Measurements from ENCODE around the gene UQCRQ.
"Not testable (repeated sequence)": the region's sequence is repeated elsewhere in the genome, so short reads cannot be mapped to it uniquely, and the experiment has no call there.

UQCRQ gene

DNA sequence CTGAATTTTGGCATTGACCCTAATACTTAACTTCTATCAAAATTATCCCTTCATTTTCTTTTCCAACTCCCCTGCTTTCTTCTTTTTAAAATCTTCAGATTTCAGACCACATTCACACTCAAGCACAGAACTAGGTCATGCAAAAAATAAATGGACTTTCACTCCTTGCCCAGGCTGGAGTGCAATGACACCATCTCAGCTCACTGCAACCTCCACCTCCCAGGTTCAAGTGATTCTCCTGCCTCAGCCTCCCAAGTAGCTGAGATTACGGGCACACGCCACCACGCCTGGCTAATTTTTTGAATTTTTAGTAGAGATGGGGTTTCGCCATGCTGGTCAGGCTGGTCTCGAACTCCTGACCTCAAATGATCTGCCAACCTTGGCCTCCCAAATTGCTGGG lies 11.4 kb upstream of the UQCRQ start:
- H3K9me3 ChIP-seq (ENCODE audit: control insufficient read depth, low read depth, low read length); H3K27me3 ChIP-seq (ENCODE audit: control insufficient read depth, insufficient read depth, low read length); H3K4me1 ChIP-seq (ENCODE audit: control insufficient read depth, low read depth, low read length); H3K4me3 ChIP-seq (ENCODE audit: low read length); H3K27ac ChIP-seq (ENCODE audit: low read length); H3K36me3 ChIP-seq (ENCODE audit: control insufficient read depth, low read depth, low read length); H3K9ac ChIP-seq (ENCODE audit: low read length): not testable (repeated sequence)

DNA sequence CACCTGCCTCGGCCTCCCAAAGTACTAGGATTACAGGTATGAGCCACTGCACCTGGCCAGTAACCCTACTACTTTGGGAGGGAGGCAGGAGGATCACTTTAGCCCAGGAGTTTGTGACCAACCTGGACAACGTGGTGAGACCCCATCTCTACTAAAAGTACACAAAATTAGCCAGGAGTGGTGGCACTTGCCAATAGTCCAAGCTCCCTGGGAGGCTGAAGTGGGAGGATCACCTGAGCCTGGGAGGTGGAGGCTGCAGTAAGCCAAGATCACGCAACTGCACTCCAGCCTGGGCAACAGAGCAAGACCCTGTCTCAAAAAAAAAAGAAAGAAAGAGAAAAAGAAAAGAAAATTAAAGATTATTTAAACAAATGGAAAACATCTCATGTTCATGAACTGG lies 10.4 kb upstream of the UQCRQ start:
- H3K27ac ChIP-seq (ENCODE audit: low read length): no peak overlapping the region
- no peak overlapping the region for H3K9ac ChIP-seq (ENCODE audit: low read length)
- no peaks in the 10 kb centered on the region for H3K36me3 ChIP-seq (ENCODE audit: control insufficient read depth, low read depth, low read length)
- H3K4me3 ChIP-seq (ENCODE audit: low read length): no peak overlapping the region
- no peaks in the 10 kb centered on the region for H3K27me3 ChIP-seq (ENCODE audit: control insufficient read depth, insufficient read depth, low read length)
- peaks cover 3% of the 10 kb centered on the region for H3K4me1 ChIP-seq (ENCODE audit: control insufficient read depth, low read depth, low read length)
- no peaks in the 10 kb centered on the region for H3K9me3 ChIP-seq (ENCODE audit: control insufficient read depth, low read depth, low read length)

DNA sequence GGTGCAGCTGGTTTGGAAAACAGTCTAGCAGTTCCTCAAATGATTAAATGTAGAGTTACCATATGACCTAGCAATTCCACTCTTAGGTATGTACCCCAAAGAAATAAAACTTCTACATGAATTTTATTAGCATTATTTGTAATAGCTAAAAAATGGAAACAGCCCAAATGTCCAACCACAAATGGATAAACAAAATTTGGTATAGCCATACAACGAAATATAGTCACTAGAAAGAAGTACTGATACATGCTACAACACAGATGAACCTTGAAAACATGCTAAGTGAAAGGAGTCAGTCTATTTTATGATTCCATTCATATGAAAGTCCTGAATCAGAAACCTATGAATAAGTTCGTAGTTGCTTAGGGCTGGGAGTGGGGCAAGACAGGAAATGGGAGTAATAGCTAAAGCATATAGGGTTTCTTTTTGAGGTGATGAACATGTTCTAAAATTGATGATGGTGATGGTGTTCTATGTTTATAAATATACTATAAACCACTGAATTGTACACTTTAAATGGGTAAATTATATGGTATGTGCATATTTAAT lies 6.5 kb upstream of the UQCRQ start:
- Histone ChIP-seq H3K9ac (ENCODE audit: low read length) (no peak overlapping the region), H3K9me3 (ENCODE audit: control insufficient read depth, low read depth, low read length) (no peaks in the 10 kb centered on the region), H3K27ac (ENCODE audit: low read length) (no peak overlapping the region), H3K36me3 (ENCODE audit: control insufficient read depth, low read depth, low read length) (no peaks in the 10 kb centered on the region), H3K4me3 (ENCODE audit: low read length) (no peak overlapping the region), H3K4me1 (ENCODE audit: control insufficient read depth, low read depth, low read length) (peaks cover 2% of the 10 kb centered on the region), H3K27me3 (ENCODE audit: control insufficient read depth, insufficient read depth, low read length) (no peaks in the 10 kb centered on the region)

DNA sequence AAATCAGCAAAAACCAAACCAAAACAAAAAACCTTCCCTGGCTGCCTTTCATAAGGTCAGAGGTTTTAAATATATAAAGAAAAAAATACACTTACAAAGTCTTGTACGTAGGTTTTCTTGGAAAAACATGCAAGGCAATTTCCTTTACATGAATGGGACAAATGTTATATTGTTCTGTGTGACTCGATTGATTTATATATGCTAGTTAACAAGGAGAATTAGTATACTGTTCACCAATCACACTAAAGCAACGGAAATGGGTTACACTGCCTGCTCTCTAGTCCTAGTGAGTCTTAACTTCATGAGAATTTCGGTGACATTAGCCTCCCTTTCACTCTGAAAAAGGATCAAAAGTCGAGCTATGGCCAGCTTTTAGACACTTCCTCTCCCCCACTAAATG lies 5.7 kb upstream of the UQCRQ start:
- Histone ChIP-seq H3K9me3 (ENCODE audit: control insufficient read depth, low read depth, low read length) (no peaks in the 10 kb centered on the region), H3K27me3 (ENCODE audit: control insufficient read depth, insufficient read depth, low read length) (no peaks in the 10 kb centered on the region), H3K4me3 (ENCODE audit: low read length) (no peak overlapping the region), H3K4me1 (ENCODE audit: control insufficient read depth, low read depth, low read length) (peaks cover 7% of the 10 kb centered on the region), H3K9ac (ENCODE audit: low read length) (no peak overlapping the region), H3K36me3 (ENCODE audit: control insufficient read depth, low read depth, low read length) (no peaks in the 10 kb centered on the region), H3K27ac (ENCODE audit: low read length) (no peak overlapping the region)

DNA sequence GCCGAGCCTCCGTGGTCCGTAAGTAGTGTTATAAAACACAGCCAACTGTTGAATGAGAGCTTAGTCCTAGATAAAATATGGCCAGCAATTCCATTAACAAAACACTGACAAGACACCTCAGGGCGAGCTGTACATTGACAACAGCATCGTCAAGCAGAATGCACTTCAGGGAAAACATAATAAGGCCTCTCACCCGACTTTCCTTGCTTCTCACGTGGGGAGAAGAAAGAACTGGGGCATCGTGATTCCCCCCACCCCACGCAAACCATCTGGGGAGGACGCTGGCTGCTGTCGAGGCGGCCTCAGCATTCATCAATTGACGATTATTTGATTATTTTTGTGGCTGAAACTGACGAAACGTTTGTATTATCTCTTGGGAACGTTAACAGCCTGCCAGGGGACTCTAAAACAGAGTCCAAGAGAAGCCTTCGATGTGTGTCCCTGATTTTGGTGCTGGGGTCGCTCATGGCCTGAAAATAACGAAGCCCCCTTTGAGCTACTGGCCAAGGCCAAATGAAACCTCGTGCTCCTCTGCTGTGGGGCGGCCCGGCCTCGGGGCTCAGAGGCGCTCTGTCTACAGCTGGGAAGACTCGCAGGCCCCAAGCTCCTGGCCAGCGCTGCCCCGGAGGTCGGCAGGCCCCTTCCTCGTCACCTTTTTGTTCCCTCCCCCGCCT lies 637 bp upstream of the UQCRQ start:
- H3K27ac ChIP-seq (ENCODE audit: low read length): peak overlapping the region; percentile 66
- no peaks in the 10 kb centered on the region for H3K9me3 ChIP-seq (ENCODE audit: control insufficient read depth, low read depth, low read length)
- H3K9ac ChIP-seq (ENCODE audit: low read length): peak overlapping the region; percentile 93

DNA sequence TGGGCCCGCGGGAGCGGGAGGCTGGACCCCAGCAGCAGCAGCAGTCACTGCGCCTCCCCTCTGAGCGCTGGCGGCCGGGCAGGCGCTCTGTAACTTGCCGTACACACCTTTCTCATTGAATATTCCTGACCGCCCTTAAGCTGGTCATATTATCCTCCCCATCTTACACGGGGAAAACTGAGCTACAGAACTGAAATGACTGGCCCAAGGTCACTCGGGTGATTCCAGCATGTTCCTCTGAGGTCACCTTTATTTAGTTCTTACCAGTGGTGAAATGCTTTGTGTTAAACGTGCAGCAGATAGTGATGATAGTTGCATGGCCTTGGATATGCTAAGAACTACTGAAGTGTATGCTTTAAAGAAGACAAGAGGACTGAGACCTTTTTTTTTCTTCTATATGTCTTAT lies 607 bp downstream of the UQCRQ start:
- no peaks in the 10 kb centered on the region for H3K27me3 ChIP-seq (ENCODE audit: control insufficient read depth, insufficient read depth, low read length)
- H3K9me3 ChIP-seq (ENCODE audit: control insufficient read depth, low read depth, low read length): no peaks in the 10 kb centered on the region
- peaks cover 17% of the 10 kb centered on the region for H3K36me3 ChIP-seq (ENCODE audit: control insufficient read depth, low read depth, low read length)

More for the DNA sequence above, 637 bp upstream of the UQCRQ start:
- Histone ChIP-seq H3K4me3 (ENCODE audit: low read length) (peak overlapping the region; percentile 91), H3K4me1 (ENCODE audit: control insufficient read depth, low read depth, low read length) (peaks cover 9% of the 10 kb centered on the region), H3K36me3 (ENCODE audit: control insufficient read depth, low read depth, low read length) (peaks cover 17% of the 10 kb centered on the region), H3K27me3 (ENCODE audit: control insufficient read depth, insufficient read depth, low read length) (no peaks in the 10 kb centered on the region)

DNA sequence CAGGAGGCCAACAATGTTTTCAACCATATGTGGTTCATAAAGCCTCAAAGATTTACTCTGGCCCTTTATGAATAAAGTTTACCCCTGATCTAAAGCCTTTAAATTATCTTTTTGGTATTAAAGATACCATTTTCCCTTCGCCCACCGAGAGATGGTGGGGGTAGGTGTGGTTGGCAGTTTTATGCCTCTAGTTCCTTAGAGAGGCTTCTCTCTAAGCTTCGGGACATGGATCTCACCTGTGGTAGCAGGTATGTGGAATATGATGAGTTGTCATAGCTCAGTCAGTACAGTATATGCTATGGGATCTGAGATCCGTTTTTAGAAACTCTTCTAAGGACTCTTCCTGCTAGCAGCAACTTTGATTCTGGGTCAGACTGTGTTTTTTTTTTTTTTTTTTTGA lies 2.3 kb downstream of the UQCRQ start:
- Histone ChIP-seq H3K9me3 (ENCODE audit: control insufficient read depth, low read depth, low read length) (no peaks in the 10 kb centered on the region), H3K4me1 (ENCODE audit: control insufficient read depth, low read depth, low read length) (peaks cover 9% of the 10 kb centered on the region), H3K27ac (ENCODE audit: low read length) (no peak overlapping the region), H3K9ac (ENCODE audit: low read length) (no peak overlapping the region), H3K36me3 (ENCODE audit: control insufficient read depth, low read depth, low read length) (peaks cover 17% of the 10 kb centered on the region), H3K4me3 (ENCODE audit: low read length) (no peak overlapping the region), H3K27me3 (ENCODE audit: control insufficient read depth, insufficient read depth, low read length) (no peaks in the 10 kb centered on the region)

More for the DNA sequence above, 607 bp downstream of the UQCRQ start:
- Histone ChIP-seq H3K4me1 (ENCODE audit: control insufficient read depth, low read depth, low read length) (peaks cover 9% of the 10 kb centered on the region), H3K27ac (ENCODE audit: low read length) (peak overlapping the region; percentile 81), H3K9ac (ENCODE audit: low read length) (peak overlapping the region; percentile 93), H3K4me3 (ENCODE audit: low read length) (peak overlapping the region; percentile 91)

DNA sequence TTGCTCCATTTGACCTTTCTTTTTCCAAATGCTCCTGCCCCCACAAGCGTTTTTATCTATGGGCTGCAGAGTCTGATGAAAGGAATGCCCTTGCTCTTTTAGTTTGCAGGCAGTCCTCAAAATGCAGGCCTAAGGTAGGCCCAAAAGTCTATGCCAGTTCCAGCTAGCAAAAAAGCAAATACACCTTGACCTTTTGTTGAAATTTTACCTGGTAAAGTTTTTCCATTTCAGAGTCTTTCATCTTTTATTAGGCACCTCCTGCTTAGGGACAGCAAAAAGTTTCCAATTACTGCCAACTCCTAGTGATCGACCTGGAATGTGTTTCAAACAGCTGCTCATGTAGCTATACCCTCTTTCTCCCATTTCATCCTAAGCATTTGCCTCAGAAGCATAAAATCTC lies 4.4 kb downstream of the UQCRQ start:
- Histone ChIP-seq H3K9ac (ENCODE audit: low read length) (no peak overlapping the region), H3K4me1 (ENCODE audit: control insufficient read depth, low read depth, low read length) (peaks cover under 1% of the 10 kb centered on the region), H3K27ac (ENCODE audit: low read length) (no peak overlapping the region), H3K36me3 (ENCODE audit: control insufficient read depth, low read depth, low read length) (peaks cover 17% of the 10 kb centered on the region), H3K27me3 (ENCODE audit: control insufficient read depth, insufficient read depth, low read length) (no peaks in the 10 kb centered on the region), H3K4me3 (ENCODE audit: low read length) (no peak overlapping the region), H3K9me3 (ENCODE audit: control insufficient read depth, low read depth, low read length) (no peaks in the 10 kb centered on the region)

DNA sequence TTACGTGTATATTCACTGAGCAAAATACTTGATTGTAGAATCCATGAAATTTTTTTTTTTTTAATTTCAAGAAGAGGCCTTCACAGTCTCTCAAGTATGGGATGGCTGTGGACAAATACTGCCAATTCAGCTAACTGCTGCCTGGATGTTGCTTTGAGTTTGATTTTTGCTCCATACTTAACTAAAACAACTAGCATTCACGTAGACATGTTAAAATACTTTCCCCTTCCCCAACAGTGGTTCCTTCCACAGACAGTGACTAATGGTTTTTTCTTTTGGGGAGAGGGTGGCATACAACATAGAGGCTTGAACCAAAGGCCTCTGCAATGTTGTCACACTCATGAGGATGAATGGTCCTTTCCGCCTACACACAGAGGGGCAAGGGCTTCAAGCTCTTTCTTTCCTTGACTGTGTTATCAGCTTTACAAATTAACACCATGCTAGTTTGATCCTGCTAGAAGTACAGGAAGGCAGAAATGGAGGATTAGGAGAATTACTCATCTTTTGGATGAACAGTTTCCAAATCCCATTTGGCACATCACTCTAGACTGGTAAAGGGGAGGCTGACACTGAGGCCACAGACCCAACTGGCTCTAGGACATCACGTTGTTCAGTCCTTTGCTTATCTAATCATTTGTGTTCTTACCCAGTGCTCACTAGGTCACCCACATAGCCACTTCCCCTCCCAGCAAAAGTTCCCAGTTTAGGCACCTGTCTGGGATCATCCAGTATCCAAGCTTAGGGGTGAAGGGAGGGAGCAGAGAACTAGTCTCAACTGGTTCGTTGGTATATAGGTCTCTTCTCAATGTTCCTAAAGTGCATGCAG lies 5.2 kb downstream of the UQCRQ start:
- peaks cover 19% of the 10 kb centered on the region for H3K36me3 ChIP-seq (ENCODE audit: control insufficient read depth, low read depth, low read length)
- H3K4me3 ChIP-seq (ENCODE audit: low read length): no peak overlapping the region
- no peak overlapping the region for H3K27ac ChIP-seq (ENCODE audit: low read length)

DNA sequence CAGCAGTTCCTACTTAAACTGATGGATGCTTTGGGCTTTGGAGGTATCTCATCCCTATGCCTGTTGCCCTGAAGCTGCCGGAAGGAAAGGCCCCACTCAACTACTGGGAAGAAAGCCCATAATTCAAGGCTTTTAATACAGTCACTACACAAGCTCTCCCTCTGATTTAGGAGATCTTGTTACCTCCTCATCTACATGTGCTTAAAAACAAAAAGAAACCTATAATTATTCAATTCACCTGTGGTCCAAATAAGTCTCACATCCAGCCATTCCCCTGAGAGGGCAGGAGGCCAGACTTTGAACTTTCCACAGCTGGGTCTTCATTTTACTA lies 6.3 kb downstream of the UQCRQ start:
- H3K27me3 ChIP-seq (ENCODE audit: control insufficient read depth, insufficient read depth, low read length): no peaks in the 10 kb centered on the region
- H3K36me3 ChIP-seq (ENCODE audit: control insufficient read depth, low read depth, low read length): peaks cover 24% of the 10 kb centered on the region
- no peak overlapping the region for H3K27ac ChIP-seq (ENCODE audit: low read length)
- H3K9me3 ChIP-seq (ENCODE audit: control insufficient read depth, low read depth, low read length): no peaks in the 10 kb centered on the region
- no peak overlapping the region for H3K9ac ChIP-seq (ENCODE audit: low read length)
- no peaks in the 10 kb centered on the region for H3K4me1 ChIP-seq (ENCODE audit: control insufficient read depth, low read depth, low read length)
- no peak overlapping the region for H3K4me3 ChIP-seq (ENCODE audit: low read length)

More for the DNA sequence above, 5.2 kb downstream of the UQCRQ start:
- no peaks in the 10 kb centered on the region for H3K27me3 ChIP-seq (ENCODE audit: control insufficient read depth, insufficient read depth, low read length)
- no peaks in the 10 kb centered on the region for H3K4me1 ChIP-seq (ENCODE audit: control insufficient read depth, low read depth, low read length)
- no peak overlapping the region for H3K9ac ChIP-seq (ENCODE audit: low read length)
- H3K9me3 ChIP-seq (ENCODE audit: control insufficient read depth, low read depth, low read length): no peaks in the 10 kb centered on the region

DNA sequence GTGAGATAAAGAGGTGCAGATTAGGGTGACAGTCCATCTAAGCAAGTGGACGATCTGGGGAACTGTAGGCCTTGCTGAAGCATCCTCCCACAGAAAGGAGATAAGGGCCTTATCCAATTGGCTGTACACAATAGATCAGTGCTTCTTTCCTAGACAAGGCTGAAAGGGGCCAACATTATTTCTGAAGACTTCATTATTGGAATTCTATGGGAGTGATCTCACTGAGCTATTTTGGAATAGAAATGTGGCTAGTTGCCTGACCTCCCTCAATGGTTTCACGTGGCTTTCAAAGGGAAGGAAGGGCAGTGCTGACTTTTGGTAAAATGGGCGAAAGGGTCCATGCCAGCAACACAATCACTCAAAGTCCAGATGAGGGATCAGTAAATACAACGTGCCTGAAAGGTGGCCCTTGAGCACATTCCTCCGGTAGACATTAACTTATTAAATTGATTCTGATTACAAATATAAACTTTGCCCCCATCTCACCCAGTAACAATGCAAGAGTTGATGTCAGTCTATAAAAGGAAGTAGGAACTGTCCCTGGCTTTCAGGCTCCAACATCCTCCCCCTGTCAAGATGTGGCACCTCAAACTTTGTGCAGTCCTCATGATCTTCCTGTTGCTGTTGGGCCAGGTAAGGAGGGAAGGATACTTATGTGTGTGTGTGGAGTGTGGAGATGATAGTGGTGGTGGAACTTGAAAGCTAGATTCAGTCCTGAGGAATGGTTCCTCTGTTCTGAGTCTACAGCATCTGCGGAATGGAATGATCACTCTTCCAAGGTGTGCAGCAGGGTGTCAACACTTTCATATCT lies 6.9 kb downstream of the UQCRQ start, which contains the start of gene LEAP2:
LEAP2 (plus strand) TSS at position 550 of the 811 bp plus-strand sequence; CDS start at position 577, 27 bp downstream.
- Histone ChIP-seq H3K4me3 (ENCODE audit: low read length) (no peak within 1 kb of the TSS), H3K36me3 (ENCODE audit: control insufficient read depth, low read depth, low read length) (peaks cover 25% of the 10 kb centered on the region), H3K9me3 (ENCODE audit: control insufficient read depth, low read depth, low read length) (no peaks in the 10 kb centered on the region), H3K9ac (ENCODE audit: low read length) (no peak within 1 kb of the TSS), H3K27ac (ENCODE audit: low read length) (no peak within 1 kb of the TSS), H3K27me3 (ENCODE audit: control insufficient read depth, insufficient read depth, low read length) (no peaks in the 10 kb centered on the region), H3K4me1 (ENCODE audit: control insufficient read depth, low read depth, low read length) (no peaks in the 10 kb centered on the region)

Data from iPS-18a (cell line).